GM18508 (cell line): Measurements from ENCODE around the gene UTP14C.
"Not testable (repeated sequence)": the region's sequence is repeated elsewhere in the genome, so short reads cannot be mapped to it uniquely, and the experiment has no call there.

Experiments
- ATAC-seq: cut with Tn5 transposase; IDR thresholded peaks from one replicate; pipeline ENCODE4 v1.9.1; 2021; ENCODE audit warnings: moderate number of reproducible peaks; ENCODE audit not compliant: insufficient read depth, unreplicated experiment

Gene UTP14C, protein sequence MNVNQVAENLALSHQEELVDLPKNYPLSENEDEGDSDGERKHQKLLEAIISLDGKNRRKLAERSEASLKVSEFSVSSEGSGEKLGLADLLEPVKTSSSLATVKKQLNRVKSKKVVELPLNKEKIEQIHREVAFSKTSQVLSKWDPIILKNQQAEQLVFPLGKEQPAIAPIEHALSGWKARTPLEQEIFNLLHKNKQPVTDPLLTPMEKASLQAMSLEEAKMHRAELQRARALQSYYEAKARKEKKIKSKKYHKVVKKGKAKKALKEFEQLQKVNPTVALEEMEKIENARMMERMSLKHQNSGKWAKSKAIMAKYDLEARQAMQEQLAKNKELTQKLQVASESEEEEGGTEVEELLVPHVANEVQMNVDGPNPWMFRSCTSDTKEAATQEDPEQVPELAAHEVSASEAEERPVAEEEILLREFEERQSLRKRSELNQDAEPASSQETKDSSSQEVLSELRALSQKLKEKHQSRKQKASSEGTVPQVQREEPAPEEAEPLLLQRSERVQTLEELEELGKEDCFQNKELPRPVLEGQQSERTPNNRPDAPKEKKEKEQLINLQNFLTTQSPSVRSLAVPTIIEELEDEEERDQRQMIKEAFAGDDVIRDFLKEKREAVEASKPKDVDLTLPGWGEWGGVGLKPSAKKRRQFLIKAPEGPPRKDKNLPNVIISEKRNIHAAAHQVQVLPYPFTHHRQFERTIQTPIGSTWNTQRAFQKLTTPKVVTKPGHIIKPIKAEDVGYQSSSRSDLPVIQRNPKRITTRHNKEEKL

DNA sequence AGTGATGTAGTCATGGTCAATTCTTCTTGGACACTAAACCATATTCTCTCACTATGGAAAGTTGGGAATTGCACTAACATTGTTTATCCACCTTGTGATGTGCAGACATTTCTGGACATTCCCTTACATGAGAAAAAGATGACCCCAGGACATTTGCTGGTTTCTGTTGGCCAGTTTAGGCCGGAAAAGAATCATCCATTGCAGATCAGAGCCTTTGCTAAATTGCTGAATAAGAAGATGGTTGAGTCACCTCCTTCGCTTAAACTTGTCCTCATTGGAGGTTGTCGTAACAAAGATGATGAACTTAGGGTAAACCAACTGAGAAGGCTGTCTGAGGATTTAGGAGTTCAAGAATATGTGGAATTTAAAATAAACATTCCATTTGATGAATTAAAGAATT is at the start of gene UTP14C:
TSS of gene UTP14C (plus strand) at position 211 of the 400 bp plus-strand sequence. CDS start 4,114 bp downstream, outside the sequence.
- ATAC-seq, result no peak

GRCh38 chr13:51976423-51976822 is 48.1 kb upstream of the UTP14C start:
- no peak for ATAC-seq

GRCh38 chr13:51976890-51977289 is 47.6 kb upstream of the UTP14C start:
- ATAC-seq, result no peak

- ATAC-seq, result no peak
These were observed 46.9 kb upstream of the UTP14C start for GRCh38 chr13:51977625-51978024.

DNA sequence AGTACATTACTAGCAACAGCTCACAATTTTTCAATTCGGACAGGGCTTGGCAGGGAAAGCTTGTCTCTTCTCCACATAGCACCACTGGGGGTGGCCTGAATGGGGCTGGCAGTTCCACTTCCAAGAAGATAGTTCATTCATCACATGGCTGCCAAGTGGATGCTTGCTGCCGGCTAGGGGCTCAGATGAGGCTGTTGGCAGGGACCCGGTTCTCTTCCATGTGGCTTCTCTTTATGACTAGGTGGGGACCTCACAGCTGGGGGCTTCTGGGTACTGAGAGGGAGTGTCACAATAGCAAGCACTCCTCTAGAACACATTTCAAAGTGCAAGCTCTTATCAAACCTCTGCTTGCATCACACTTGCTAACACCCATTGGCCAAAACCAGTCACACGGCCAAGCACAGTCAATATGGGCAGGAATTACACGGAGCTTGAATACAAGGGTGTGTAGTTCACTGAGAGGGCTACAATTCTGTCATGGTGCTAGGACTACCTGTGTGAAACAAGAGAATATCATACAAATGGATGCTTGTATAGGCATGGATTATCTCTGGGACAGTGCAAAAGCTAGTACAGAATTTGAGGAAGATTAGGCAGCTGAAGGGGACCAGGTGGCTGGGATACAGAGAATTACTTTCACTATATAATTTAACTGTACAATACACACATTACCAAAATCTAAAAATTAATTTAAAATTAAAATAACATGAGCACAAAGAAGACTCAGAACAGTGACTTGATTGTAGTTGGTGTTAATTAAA is 45.5 kb upstream of the UTP14C start:
- no peak for ATAC-seq

DNA sequence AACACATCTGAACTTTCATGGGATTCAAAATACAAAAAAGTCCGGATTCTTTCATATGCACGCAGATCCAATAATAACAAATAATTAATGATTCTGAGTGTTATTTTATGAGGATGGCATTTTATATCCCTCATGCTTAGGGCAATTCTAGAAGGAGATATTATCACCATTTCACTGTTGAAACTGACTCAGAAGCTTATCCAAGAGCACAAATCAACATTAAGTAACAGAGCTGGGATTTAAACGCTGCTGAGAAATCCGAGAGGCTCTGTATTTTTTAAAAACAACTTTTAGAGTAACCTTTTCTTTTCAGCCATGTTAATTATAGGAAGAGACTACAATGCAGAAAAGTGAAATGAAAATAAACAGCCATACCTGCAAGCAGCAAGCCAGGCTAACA is 43.6 kb upstream of the UTP14C start:
- ATAC-seq, result no peak

- no peak for ATAC-seq
These were observed 43.1 kb upstream of the UTP14C start for GRCh38 chr13:51981355-51981754.

DNA sequence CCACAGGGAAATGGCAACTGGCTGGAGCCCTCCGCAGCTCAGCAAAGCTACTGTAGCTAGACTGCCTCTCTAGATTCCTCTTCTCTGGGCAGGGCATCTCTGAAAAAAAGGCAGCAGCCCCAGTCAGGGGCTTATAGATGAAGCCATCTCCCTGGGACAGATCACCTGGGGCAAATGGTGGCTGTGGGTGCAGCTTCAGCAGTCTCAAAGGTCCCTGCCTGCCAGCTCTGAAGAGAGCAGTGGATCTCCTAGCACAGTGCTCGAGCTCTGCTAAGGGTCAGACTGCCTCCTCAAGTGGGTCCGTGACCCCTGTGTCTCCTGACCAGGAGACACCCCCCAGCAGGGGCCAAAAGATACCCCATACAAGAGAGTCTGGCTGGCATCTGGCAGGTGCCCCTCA is 41.2 kb upstream of the UTP14C start:
- not testable (repeated sequence) for ATAC-seq

DNA sequence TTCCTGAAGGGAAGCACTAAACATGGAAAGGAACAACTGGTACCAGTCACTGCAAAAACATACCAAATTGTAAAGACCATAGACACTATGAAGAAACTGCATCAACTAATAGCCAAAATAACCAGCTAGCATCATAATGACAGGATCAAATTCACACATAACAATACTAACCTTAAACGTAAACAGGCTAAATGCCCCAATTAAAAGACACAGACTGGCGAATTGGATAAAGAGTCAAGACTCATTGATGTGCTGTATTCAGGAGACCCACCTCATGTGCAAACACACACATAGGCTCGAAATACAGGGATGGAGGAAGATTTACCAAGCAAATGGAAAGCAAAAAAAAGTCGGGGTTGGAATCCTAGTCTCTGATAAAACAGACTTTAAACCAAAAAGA is 39.6 kb upstream of the UTP14C start:
- ATAC-seq, result not testable (repeated sequence)

DNA sequence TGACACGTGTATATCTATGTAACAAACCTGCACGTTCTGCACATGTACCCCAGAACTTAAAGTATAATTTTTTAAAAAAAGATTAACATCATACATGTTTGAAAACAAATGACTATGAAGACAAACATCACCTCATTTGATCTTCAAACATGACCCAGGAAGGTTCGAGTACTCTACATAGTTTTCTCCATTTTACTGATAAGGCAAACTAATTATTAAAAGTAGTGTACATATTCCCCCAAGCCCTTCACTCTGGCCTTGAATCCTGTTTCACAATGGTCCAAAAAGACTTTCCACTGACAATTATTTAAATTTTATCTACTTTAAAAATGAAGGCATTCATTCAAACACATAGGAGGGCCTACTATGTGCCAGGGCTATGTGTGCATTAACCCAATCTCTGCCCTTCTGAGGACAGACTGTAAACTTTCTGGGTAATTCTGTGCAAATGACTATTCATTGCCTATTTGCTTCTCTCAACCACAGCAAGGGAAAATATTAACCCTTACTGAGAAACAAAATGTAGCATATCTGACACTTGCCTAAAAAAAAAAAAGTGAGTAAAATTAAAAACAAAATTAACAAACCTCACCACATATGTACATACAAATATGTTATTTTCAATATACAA is 35.4 kb upstream of the UTP14C start:
- ATAC-seq, result no peak

- ATAC-seq, result no peak
These were observed 30.8 kb upstream of the UTP14C start for GRCh38 chr13:51993713-51994112.

GRCh38 chr13:51995677-51996551 is 28.6 kb upstream of the UTP14C start:
- no peak for ATAC-seq

DNA sequence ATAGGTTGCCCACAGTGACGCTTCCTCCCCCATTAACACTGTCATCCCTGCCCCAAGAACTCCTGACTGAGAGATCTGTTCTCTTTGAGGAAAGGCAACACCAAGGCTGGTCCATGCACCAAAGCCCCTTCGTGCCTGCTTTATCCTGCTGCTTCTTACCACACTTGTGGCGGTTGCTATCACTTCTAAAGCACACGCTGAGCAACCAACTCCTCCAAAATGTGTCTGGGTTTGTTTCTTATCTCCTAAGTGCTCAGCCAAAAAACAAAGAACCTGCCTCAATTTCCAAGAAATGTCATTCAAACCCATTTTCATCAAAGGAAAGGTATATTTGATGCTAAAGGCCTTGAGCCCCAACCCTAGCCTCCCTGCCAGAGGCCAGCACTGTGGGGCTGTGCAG is 27.9 kb upstream of the UTP14C start:
- ATAC-seq, result no peak

DNA sequence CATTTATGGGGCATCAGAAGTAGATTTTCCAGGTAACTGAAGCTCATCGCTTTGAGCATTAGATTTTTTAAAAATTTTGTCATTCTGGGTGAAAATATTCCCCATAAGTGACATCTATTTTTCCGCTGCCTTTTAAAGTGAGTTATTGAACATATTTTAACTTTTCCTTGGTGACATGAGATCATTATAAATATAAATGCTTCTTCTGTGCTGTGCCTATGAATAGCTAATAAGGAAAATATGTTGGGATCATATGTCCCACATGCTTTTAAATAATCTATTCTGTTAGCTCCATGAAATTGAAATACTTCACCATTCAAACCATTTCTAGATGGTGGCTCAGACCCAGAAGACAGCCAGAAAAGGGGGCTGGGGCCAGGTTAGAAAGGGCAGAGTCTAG is 27.3 kb upstream of the UTP14C start:
- no peak for ATAC-seq

GRCh38 chr13:51997641-51998330 is 26.7 kb upstream of the UTP14C start:
- ATAC-seq, result no peak

- no peak for ATAC-seq
These were observed 25.6 kb upstream of the UTP14C start for GRCh38 chr13:51998723-51999509.

GRCh38 chr13:51999510-51999911 is 25.0 kb upstream of the UTP14C start:
- ATAC-seq, result no peak

- ATAC-seq, result no peak
These were observed 24.6 kb upstream of the UTP14C start for GRCh38 chr13:51999921-52000320.
